Kidney (tissue), 14 donors: ENCODE results near the gene PIK3R3. TPM values are rescaled to one million over a fixed set of nuclear protein-coding genes. Genes with fewer than 3 reads are reported as not detected.

ENCODE experiments used
- DNase-seq, 5 donors: peaks; one replicate each; pipeline ENCODE4 v3.0.0-alpha.2; 2013 to 2020
- FAIRE-seq: peaks from 2 replicates; lab custom pipeline; 2012; peaks lifted over from hg19 to GRCh38; lab: Jason Lieb, UNC
- H3K27ac ChIP-seq, 2 donors: one replicate each; pipeline ENCODE4 v1.7.0; 2013; ENCODE audit warnings: low read depth in 2 of 2, low read length in 2 of 2, inconsistent platforms in 1 of 2
- H3K27me3 ChIP-seq: one replicate; pipeline ENCODE4 v1.7.1; 2013; ENCODE audit warnings: low read length, inconsistent platforms; ENCODE audit not compliant: control insufficient read depth, insufficient read depth
- H3K36me3 ChIP-seq, 3 donors: one replicate each; pipeline versions ENCODE4 v1.7.0 to v1.7.1; 2013; ENCODE audit warnings: low read length in 3 of 3, control low read depth in 1 of 3, inconsistent platforms in 1 of 3; ENCODE audit not compliant: insufficient read depth in 3 of 3, control insufficient read depth in 2 of 3
- H3K4me1 ChIP-seq, 3 donors: one replicate each; pipeline versions ENCODE4 v1.7.0 to v1.7.1; 2013; ENCODE audit warnings: low read length in 3 of 3, inconsistent platforms in 1 of 3, low read depth in 1 of 3; ENCODE audit not compliant: control insufficient read depth in 2 of 3, insufficient read depth in 2 of 3
- H3K4me3 ChIP-seq, 3 donors: one replicate each; pipeline versions ENCODE4 v1.7.0 to v1.8.1; 2013; ENCODE audit warnings: low read length in 3 of 3, control low read depth in 1 of 3, inconsistent platforms in 1 of 3
- H3K9ac ChIP-seq, 3 donors: one replicate each; pipeline versions ENCODE4 v1.7.0 to v1.7.1; 2013; ENCODE audit warnings: low read length in 3 of 3, control low read depth in 1 of 3, inconsistent platforms in 1 of 3
- H3K9me3 ChIP-seq, 3 donors: one replicate each; pipeline versions ENCODE4 v1.7.0 to v1.7.1; 2013; ENCODE audit warnings: low read length in 3 of 3, control low read depth in 1 of 3, inconsistent platforms in 1 of 3; ENCODE audit not compliant: control insufficient read depth in 2 of 3, insufficient read depth in 1 of 3
- intact Hi-C: fragments of 100-400 bp; cut with DNase I; formaldehyde crosslinking; loops from one replicate; pipeline ENCODE4 v1.11.1; 2022
- polyA plus RNA-seq: library from polyadenylated mRNA; stranded (reverse); fragments of 350-450 nt; fragmentation: Illumina TruSeq; extraction: RNeasy Lipid Tissue Mini Kit (QIAGEN cat#74804); gene quantifications from one replicate; pipeline ENCODE4 v1.2.3, GENCODE V29; 2014; ENCODE audit warnings: low read depth, low replicate concordance; ENCODE audit not compliant: insufficient read depth
- total RNA-seq: library from RNA; stranded (reverse); fragmentation: NEBNext Ultra II Directional; extraction: Animal tissue kit (Norgen Biotek cat#: 25700); gene quantifications from one replicate; pipeline ENCODE4 v1.2.1, GENCODE V29; 2021
- TF ChIP-seq, protein P1 (sequence below): IDR thresholded peaks from 3 replicates; pipeline ENCODE4 v1.5.1; 2012; ENCODE audit warnings: mild to moderate bottlenecking, moderate library complexity, borderline replicate concordance; ENCODE audit not compliant: insufficient read depth; ENCODE audit errors: extremely low read depth
- donor health status: control.
- donor health status: control.
- donor health status: control.
- donor health status: control.
- donor health status: control.
- donor health status: DM: yes; HTN: yes; CAD: no.
- donor health status: Normal renal cell carcinoma (clear cell type).

PIK3R3 gene
- total and polyA plus RNA-seq, 2 donors from 2014 or later: 9.7 to 44.2 TPM

DNA sequence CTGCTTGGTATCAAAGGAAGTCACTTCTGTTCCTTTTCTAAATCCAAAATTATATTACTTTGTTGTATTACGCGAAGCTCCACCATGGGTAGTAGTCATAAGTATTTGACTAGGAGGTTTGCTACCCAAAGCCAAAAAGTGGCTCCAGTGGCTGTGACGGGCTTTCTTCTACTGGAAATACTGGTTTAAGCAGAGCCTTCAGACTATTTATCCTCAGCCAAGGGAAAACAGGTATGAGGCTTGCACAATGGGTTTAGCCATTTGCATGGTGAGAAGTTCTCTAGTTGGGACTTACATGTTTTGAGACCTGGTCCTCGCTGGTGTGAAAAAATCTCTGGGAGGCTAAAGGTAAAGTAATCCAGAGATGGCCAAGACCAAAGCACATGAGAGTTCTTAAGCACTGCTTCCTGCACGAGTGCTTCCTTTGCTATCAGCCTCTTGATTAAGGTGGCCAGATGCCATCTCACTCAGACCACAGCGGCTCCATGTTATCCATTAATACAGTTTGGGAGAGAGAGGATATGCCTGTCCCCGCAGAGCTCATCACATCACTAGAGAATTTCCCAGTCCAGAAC lies 121.2 kb downstream of the PIK3R3 start:
- H3K36me3 ChIP-seq: peaks cover 6 to 21% (median 17%) of the 10 kb centered on the region in 3 donors
- DNase-seq: no peak
- no peaks in the 10 kb centered on the region for H3K27me3 ChIP-seq
- no peak for FAIRE-seq
- no peak overlapping the region for H3K9ac ChIP-seq
- intact Hi-C loops: no loop called here
- TF ChIP-seq, protein P1, sequence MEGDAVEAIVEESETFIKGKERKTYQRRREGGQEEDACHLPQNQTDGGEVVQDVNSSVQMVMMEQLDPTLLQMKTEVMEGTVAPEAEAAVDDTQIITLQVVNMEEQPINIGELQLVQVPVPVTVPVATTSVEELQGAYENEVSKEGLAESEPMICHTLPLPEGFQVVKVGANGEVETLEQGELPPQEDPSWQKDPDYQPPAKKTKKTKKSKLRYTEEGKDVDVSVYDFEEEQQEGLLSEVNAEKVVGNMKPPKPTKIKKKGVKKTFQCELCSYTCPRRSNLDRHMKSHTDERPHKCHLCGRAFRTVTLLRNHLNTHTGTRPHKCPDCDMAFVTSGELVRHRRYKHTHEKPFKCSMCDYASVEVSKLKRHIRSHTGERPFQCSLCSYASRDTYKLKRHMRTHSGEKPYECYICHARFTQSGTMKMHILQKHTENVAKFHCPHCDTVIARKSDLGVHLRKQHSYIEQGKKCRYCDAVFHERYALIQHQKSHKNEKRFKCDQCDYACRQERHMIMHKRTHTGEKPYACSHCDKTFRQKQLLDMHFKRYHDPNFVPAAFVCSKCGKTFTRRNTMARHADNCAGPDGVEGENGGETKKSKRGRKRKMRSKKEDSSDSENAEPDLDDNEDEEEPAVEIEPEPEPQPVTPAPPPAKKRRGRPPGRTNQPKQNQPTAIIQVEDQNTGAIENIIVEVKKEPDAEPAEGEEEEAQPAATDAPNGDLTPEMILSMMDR: no peak
- no peak overlapping the region for H3K4me3 ChIP-seq
- H3K4me1 ChIP-seq: no peaks in the 10 kb centered on the region
- H3K27ac ChIP-seq: no peak overlapping the region
- no peaks in the 10 kb centered on the region for H3K9me3 ChIP-seq

DNA sequence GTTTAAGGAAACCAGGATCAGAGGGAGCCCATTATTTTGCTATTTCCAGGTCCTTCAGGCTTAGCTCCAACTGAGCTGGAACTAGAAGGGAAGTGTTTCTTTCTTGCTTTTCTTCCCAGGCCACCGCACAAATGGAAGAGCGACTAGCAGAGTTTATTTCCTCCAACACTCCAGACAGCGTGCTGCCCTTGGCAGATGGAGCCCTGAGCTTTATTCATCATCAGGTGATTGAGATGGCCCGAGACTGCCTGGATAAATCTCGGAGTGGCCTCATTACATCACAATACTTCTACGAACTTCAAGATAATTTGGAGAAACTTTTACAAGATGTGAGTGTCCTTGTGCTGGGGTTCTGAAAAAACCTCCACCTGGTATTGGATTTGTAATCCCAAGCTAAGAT lies 121.8 kb downstream of the PIK3R3 start:
- Histone ChIP-seq H3K4me1 (no peaks in the 10 kb centered on the region), H3K4me3 (no peak overlapping the region), H3K9me3 (no peaks in the 10 kb centered on the region), H3K9ac (no peak overlapping the region), H3K27me3 (no peaks in the 10 kb centered on the region), H3K27ac (no peak overlapping the region), H3K36me3 (peaks cover 6 to 24% (median 17%) of the 10 kb centered on the region in 3 donors)
- FAIRE-seq: no peak
- DNase-seq: no peak
- intact Hi-C loops: no loop called here
- TF ChIP-seq, protein P1: no peak

DNA sequence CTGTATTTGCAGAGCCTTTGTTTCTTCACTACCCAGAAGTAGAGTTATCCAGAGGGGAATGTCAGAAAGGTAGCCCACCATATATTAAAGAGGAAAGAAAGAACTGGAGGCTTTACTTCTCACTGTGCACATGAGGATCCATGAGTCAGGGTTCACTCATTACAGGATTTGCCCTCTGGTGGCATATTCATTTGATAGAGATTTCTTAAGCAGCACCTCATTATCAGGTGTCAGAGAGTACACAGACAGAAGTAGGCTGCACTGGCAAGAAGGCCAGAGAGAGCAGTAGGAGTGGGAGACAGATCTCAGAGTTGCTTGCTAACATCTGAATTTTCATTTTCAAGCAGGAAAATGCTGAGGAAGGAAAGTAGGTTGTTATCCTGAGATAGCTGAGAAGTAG lies 123.8 kb downstream of the PIK3R3 start:
- DNase-seq: no peak
- H3K9me3 ChIP-seq: no peaks in the 10 kb centered on the region
- peaks cover 6 to 24% (median 17%) of the 10 kb centered on the region in 3 donors for H3K36me3 ChIP-seq
- no peak overlapping the region for H3K4me3 ChIP-seq
- no peak overlapping the region for H3K27ac ChIP-seq
- H3K4me1 ChIP-seq: no peaks in the 10 kb centered on the region
- FAIRE-seq: no peak
- intact Hi-C loops: no loop called here
- TF ChIP-seq, protein P1: no peak
- no peak overlapping the region for H3K9ac ChIP-seq
- no peaks in the 10 kb centered on the region for H3K27me3 ChIP-seq

DNA sequence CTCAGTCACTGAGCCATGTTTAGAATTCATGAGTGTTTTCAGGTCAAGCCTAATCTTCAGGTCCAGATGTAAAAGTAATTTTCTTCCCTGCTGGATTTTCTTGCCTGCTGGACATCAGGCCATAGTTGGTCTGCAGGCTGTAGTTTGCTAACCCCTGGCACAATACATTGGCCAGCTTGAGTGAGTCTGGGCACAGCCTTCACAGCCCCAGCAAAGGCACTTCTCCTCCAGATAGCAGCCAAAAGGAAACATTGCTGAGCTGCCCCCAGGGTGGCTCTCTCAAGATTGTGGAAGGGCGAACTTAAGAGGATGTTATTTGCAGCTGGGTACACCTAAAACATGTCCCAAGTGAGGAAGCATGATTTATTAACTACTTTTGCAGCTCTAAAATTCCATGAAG lies 126.8 kb downstream of the PIK3R3 start:
- no peak overlapping the region for H3K9ac ChIP-seq
- H3K4me3 ChIP-seq: no peak overlapping the region
- DNase-seq (no peak), FAIRE-seq (no peak)
- H3K4me1 ChIP-seq: no peaks in the 10 kb centered on the region
- no peaks in the 10 kb centered on the region for H3K9me3 ChIP-seq
- no peak overlapping the region for H3K27ac ChIP-seq
- no peaks in the 10 kb centered on the region for H3K27me3 ChIP-seq
- intact Hi-C loops: no loop called here
- peaks cover 6 to 24% (median 17%) of the 10 kb centered on the region in 3 donors for H3K36me3 ChIP-seq
- TF ChIP-seq, protein P1: no peak
